Hepatic stellate cell (primary cell): Measurements from ENCODE around the gene RNF146.
"Not testable (repeated sequence)": the region's sequence is repeated elsewhere in the genome, so short reads cannot be mapped to it uniquely, and the experiment has no call there.

Source experiments
- DNase-seq: peaks from one replicate; pipeline ENCODE4 v3.0.0; 2011; ENCODE audit warnings: low spot score

Gene RNF146

DNA sequence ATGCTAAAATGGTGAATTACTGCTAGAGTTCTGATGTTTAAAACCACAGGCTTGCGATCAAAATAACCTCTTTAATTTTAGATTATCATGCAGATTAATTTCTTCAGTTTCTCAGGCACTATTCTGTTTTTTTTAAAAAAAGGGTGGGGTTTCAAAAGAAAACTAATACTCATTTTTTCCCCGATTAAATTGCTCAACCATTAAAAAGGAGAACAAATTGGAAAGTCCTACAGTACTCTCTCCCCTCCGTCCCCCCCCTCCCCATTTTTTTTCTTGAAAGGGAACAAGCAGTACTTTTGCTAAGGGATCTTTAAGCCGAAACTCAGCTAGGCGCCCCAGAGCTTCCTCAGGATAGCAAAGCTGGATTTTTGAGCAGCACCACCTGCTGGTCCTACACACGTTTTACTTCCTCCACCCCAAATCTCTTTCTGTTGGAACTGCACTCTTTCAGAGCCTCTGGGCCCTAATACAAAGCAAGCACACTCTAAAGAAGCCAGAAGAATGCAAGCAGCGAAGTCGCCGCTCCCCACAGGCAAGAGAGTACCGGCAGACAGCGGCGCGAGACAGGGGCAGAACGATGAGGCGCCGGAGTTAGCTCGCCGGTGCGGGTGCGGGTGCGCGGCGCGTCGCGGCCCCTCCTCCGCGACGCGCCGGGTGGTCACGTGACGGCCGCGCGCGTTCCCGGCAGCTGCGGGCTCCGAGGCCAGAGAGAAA, at the start of gene RNF146:
Gene RNF146, plus strand, starts transcription at position 687 of the 714 bp plus-strand sequence. CDS start 13,475 bp downstream, outside the sequence.
- DNase-seq, result peak; percentile 79

DNA sequence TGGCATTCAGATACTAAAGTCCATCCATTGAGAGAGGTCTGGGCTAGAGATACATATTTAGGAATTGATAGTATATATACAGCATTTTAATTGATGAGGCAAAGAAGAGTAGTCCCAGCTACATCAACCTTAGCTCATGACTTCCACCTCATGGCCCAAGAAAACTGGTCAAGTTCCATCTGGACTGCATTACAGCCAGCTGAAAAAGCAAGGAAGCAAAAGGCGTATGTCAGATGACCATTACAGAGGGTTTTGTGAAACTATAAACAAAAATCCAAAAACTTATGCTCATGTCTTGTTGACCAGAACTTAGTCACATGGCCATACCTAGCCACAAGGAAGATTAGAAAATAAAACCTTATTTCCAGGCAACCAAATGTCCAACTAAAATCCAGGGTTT, 46.8 kb upstream of the RNF146 start:
- DNase-seq, result no peak

GRCh38 chr6:127221201-127221600, 45.5 kb upstream of the RNF146 start:
- no peak for DNase-seq

DNA sequence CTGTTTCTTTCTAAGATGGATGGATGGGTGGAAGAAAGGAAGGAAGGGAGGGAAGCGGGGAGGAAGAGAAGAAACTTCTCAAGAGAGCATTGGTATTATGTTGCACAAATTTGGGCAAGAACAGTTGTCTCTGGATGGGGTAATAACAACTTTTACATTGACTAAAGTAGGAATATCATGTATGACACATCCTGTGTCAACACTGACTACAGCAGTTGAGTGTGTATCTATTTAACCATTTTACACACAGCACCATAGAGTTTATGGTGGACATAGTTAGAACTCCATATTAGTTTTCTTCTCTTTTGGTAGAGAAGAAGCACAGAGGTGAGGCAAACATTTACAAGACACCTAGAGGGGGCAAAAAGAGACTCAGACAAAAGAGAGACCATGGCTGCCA, 44.2 kb upstream of the RNF146 start:
- no peak for DNase-seq

DNA sequence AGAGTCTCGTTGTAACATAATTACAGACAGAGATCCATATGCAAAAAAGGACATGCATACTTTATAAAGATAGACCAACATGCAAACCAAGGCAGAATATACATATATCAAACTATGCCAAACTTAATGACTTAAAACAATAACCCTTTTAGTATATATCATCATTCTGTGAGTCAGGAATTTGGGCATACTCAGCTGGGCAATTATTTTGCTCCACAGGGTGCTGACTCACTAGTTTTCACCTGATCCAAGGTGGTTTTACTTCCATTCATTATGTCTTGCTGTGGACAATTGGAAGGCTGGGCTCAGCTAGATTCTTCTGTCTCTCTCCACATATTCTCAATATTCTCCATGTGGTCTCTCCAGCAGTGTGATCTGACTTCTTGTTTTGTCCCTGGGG, 41.2 kb upstream of the RNF146 start:
- no peak for DNase-seq

GRCh38 chr6:127233819-127234218, 32.8 kb upstream of the RNF146 start:
- not testable (repeated sequence) for DNase-seq

DNA sequence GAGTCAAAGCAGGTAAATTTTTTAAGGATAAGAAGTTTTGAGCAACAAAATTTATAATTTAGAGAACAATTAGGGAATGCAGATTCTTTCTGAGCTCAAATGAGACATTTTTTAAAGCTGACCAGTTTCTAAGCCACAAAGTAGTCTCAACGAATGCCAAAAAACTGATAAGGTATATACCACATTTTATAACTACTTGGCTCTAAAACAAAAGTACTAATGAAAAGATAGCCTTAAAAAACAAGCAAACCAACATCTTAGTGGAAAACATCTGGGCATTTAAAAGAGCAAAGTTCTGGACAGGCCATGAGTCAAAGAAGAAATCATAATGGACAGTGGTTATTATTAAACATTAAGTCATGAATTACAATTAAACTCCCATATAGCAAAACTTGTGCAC, 23.2 kb upstream of the RNF146 start:
- no peak for DNase-seq

GRCh38 chr6:127247114-127248096, 19.3 kb upstream of the RNF146 start:
- DNase-seq, result no peak

GRCh38 chr6:127249621-127250020, 17.0 kb upstream of the RNF146 start:
- DNase-seq, result no peak

- DNase-seq, result no peak
These were observed 11.4 kb upstream of the RNF146 start for GRCh38 chr6:127255286-127255685.

DNA sequence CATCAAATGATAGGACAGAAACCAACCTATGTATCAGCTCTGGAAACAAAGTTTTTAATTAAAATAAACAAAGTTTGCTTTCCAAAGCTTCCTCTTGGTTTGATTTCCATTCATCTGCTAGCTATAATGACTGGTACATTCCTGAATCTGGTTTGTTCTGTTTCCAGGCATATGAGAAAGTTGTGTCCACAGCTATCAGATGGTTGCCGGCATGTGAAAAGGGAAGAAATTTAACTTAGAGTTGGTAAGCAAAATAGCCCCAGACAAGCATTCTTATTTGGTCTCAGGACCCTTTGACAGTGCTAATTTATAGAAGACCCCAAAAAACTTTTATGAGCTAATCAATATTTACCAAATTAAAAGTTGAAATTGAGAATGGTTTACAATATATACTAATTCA, 3.8 kb upstream of the RNF146 start:
- no peak for DNase-seq

- no peak for DNase-seq
These were observed 3.2 kb upstream of the RNF146 start for GRCh38 chr6:127263481-127263880.

- DNase-seq, result peak; percentile 58
These were observed 405 bp downstream of the RNF146 start for GRCh38 chr6:127266892-127267645.

- DNase-seq, result peak; percentile 9
These were observed 1.3 kb downstream of the RNF146 start for GRCh38 chr6:127267646-127268625.

DNA sequence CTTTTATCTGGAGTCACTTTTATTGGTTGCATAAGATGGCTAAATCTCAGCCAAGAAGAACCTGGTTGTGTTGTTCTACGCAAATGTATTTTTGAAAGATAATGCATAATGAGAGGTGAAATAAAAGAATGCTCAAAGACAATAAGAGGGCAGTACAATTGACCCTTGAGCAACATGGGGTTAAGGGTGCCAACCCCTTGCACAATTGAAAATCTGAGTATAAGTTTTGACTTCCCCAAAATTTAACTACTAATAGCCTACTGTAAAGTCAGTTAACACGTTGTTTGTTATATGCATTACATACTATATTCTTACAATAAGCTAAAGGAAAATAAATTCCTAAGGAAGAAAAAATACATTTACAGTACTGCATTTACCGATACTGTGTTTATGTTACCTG, 5.9 kb downstream of the RNF146 start:
- no peak for DNase-seq

- DNase-seq, result no peak
These were observed 6.8 kb downstream of the RNF146 start for GRCh38 chr6:127273499-127273898.

- no peak for DNase-seq
These were observed 9.7 kb downstream of the RNF146 start for GRCh38 chr6:127276331-127276730.

GRCh38 chr6:127277878-127278843, 11.5 kb downstream of the RNF146 start:
- DNase-seq, result no peak

GRCh38 chr6:127279815-127280214, 13.2 kb downstream of the RNF146 start:
- no peak for DNase-seq

DNA sequence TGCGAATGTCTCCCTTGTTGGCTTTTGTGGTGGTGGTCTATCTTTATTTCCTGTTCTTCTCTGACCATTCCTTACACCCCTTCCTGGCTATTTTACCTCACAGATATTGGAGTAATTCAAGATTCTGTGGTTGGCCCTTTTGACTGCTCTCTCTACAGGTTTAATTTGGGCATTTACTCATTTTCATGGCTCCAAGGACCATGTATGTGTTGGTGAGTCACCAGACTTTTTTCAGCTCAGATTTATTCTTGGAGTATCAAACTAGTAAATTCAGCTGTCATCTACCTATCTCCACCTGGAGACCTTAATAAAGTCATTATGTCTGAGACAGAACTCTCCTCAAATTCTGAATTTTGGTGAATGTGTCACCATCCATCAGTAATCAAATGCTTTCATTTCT, 15.5 kb downstream of the RNF146 start:
- DNase-seq, result no peak
